SK-N-SH treated with all-trans-retinoic acid at 6 μM for 48 hours (cell line): ENCODE data around the gene DPYSL3.
A peak's percentile ranks its signal among the peaks of the same experiment; 100 is the strongest.

ENCODE experiments used
- ATAC-seq: fragments of 200-7000 bp; cut with Tn5 transposase; 3 replicates; pipeline ENCODE4 v1.9.1; 2020; ENCODE audit warnings: mild to moderate bottlenecking, moderate library complexity
- ARNTL ChIP-seq: fragments of 450-650 bp; formaldehyde crosslinking; IDR thresholded peaks from 2 replicates; pipeline ENCODE4 v1.5.0; 2020; ENCODE audit warnings: low read depth, mild to moderate bottlenecking, moderate library complexity, borderline replicate concordance
- BACH2 ChIP-seq: fragments of 250-450 bp; sonication (Bioruptor Pico); IDR thresholded peaks from 2 replicates; pipeline ENCODE4 v1.9.0; 2021; ENCODE audit warnings: mild to moderate bottlenecking, borderline replicate concordance
- CREB5 ChIP-seq: fragments of 250-450 bp; sonication (Bioruptor Pico); IDR thresholded peaks from 2 replicates; pipeline ENCODE4 v1.5.1; 2020; ENCODE audit warnings: low read depth, mild to moderate bottlenecking, moderate library complexity
- CSRNP3 ChIP-seq: fragments of 250-450 bp; sonication (Bioruptor Pico); IDR thresholded peaks from 2 replicates; pipeline ENCODE4 v1.5.1; 2021; ENCODE audit warnings: mild to moderate bottlenecking, moderate library complexity
- ESRRG ChIP-seq: fragments of 250-450 bp; sonication (Bioruptor Pico); IDR thresholded peaks from 2 replicates; pipeline ENCODE4 v1.6.1; 2021; ENCODE audit warnings: mild to moderate bottlenecking
- ISL1 ChIP-seq: fragments of 250-450 bp; sonication (Bioruptor Pico); IDR thresholded peaks from 2 replicates; pipeline ENCODE4 v2.1.2; 2022; ENCODE audit warnings: mild to moderate bottlenecking, moderate library complexity
- OSR1 ChIP-seq: fragments of 250-450 bp; sonication (Bioruptor Pico); IDR thresholded peaks from 2 replicates; pipeline ENCODE4 v1.8.0; 2022; ENCODE audit warnings: moderate library complexity, mild to moderate bottlenecking, inconsistent platforms
- PATZ1 ChIP-seq: fragments of 250-450 bp; sonication (Bioruptor Pico); IDR thresholded peaks from 2 replicates; pipeline ENCODE4 v1.8.0; 2020; ENCODE audit warnings: mild to moderate bottlenecking, moderate library complexity, borderline replicate concordance
- POU6F1 ChIP-seq: fragments of 250-450 bp; sonication (Bioruptor Pico); IDR thresholded peaks from 2 replicates; pipeline ENCODE4 v1.8.0; 2021; ENCODE audit warnings: low read depth, mild to moderate bottlenecking, moderate library complexity, borderline replicate concordance
- PPARA ChIP-seq: fragments of 250-450 bp; sonication (Bioruptor Pico); IDR thresholded peaks from 2 replicates; pipeline ENCODE4 v1.5.0; 2020; ENCODE audit warnings: mild to moderate bottlenecking, borderline replicate concordance
- RARB ChIP-seq: fragments of 250-450 bp; sonication (Bioruptor Pico); IDR thresholded peaks from 2 replicates; pipeline ENCODE4 v1.8.0; 2021; ENCODE audit warnings: mild to moderate bottlenecking, moderate library complexity
- SNAI2 ChIP-seq: fragments of 250-450 bp; sonication (Bioruptor Pico); IDR thresholded peaks from 2 replicates; pipeline ENCODE4 v1.5.0; 2020; ENCODE audit warnings: mild to moderate bottlenecking, moderate library complexity
- TCF4 ChIP-seq: fragments of 250-450 bp; sonication (Bioruptor Pico); IDR thresholded peaks from 2 replicates; pipeline ENCODE4 v1.8.0; 2021; ENCODE audit warnings: mild to moderate bottlenecking, moderate library complexity, borderline replicate concordance
- TOX ChIP-seq: fragments of 250-450 bp; sonication (Bioruptor Pico); IDR thresholded peaks from 2 replicates; pipeline ENCODE4 v1.8.0; 2021; ENCODE audit warnings: mild to moderate bottlenecking, moderate library complexity, borderline replicate concordance
- TSHZ2 ChIP-seq: fragments of 250-450 bp; sonication (Bioruptor Pico); IDR thresholded peaks from 2 replicates; pipeline ENCODE4 v1.5.0; 2020; ENCODE audit warnings: mild to moderate bottlenecking, moderate library complexity
- ZC3H10 ChIP-seq: fragments of 250-450 bp; sonication (Bioruptor Pico); IDR thresholded peaks from 2 replicates; pipeline ENCODE4 v1.5.1; 2021; ENCODE audit warnings: mild to moderate bottlenecking, moderate library complexity
- ZFP3 ChIP-seq: fragments of 250-450 bp; sonication (Bioruptor Pico); IDR thresholded peaks from 2 replicates; pipeline ENCODE4 v1.5.0; 2020; ENCODE audit warnings: mild to moderate bottlenecking, moderate library complexity
- ZFP30 ChIP-seq: fragments of 450-650 bp; formaldehyde crosslinking; IDR thresholded peaks from 2 replicates; pipeline ENCODE4 v1.5.0; 2022; ENCODE audit warnings: mild to moderate bottlenecking, moderate library complexity
- ZNF565 ChIP-seq: fragments of 450-650 bp; formaldehyde crosslinking; conservative IDR thresholded peaks from 2 replicates; pipeline ENCODE4 v1.5.0; 2020; ENCODE audit warnings: low read depth, mild to moderate bottlenecking, moderate library complexity
- ZNF70 ChIP-seq: fragments of 450-650 bp; formaldehyde crosslinking; IDR thresholded peaks from 2 replicates; pipeline ENCODE4 v1.5.0; 2020; ENCODE audit warnings: mild to moderate bottlenecking, moderate library complexity

DPYSL3 gene

GRCh38 chr5:147464211-147464610, 45.7 kb downstream of the DPYSL3 start:
- ATAC-seq = peak; percentile 64
- no peak for TF ChIP-seq TCF4 (CRISPR knock-in tag)
- TF ChIP-seq ISL1 (CRISPR knock-in tag) = no peak
- no peak for TF ChIP-seq ZFP30 (CRISPR knock-in tag)
- no peak for TF ChIP-seq ARNTL (CRISPR knock-in tag)
- no peak for TF ChIP-seq BACH2 (CRISPR knock-in tag)
- no peak for TF ChIP-seq PPARA (CRISPR knock-in tag)
- TF ChIP-seq ZC3H10 (CRISPR knock-in tag) = no peak

GRCh38 chr5:147461915-147462314, 48.0 kb downstream of the DPYSL3 start:
- peak; percentile 21 for ATAC-seq
- TF ChIP-seq ESRRG (CRISPR knock-in tag) (no peak), ZC3H10 (CRISPR knock-in tag) (no peak), PPARA (CRISPR knock-in tag) (no peak), ZNF70 (no peak), ISL1 (CRISPR knock-in tag) (no peak), BACH2 (CRISPR knock-in tag) (no peak), TOX (CRISPR knock-in tag) (no peak), PATZ1 (CRISPR knock-in tag) (no peak), CREB5 (no peak), CSRNP3 (CRISPR knock-in tag) (no peak), ARNTL (CRISPR knock-in tag) (no peak), RARB (CRISPR knock-in tag) (no peak), SNAI2 (CRISPR knock-in tag) (no peak)

GRCh38 chr5:147460380-147460779, 49.5 kb downstream of the DPYSL3 start:
- TF ChIP-seq ARNTL (CRISPR knock-in tag) (no peak), ZFP30 (CRISPR knock-in tag) (no peak), ZNF565 (CRISPR knock-in tag) (no peak)
- no peak for ATAC-seq

GRCh38 chr5:147458581-147458980, 51.3 kb downstream of the DPYSL3 start:
- no peak for ATAC-seq

More at GRCh38 chr5:147458581-147458980, 51.3 kb downstream of the DPYSL3 start:
- TF ChIP-seq SNAI2 (CRISPR knock-in tag) (no peak), POU6F1 (CRISPR knock-in tag) (no peak), ZC3H10 (CRISPR knock-in tag) (no peak), RARB (CRISPR knock-in tag) (no peak), TSHZ2 (CRISPR knock-in tag) (no peak), ZFP3 (no peak), TOX (CRISPR knock-in tag) (no peak), CREB5 (no peak), OSR1 (CRISPR knock-in tag) (no peak), BACH2 (CRISPR knock-in tag) (no peak), PPARA (CRISPR knock-in tag) (no peak), ZNF70 (no peak)
